H1 (cell line): ENCODE data around the gene ARHGAP8. TPM values are rescaled to one million over a fixed set of nuclear protein-coding genes. Genes with fewer than 3 reads are reported as not detected.

Experiments used
- CTCF ChIA-PET: fragments of 300-600 bp; sonication (Branson Sonifier 250); formaldehyde crosslinking; loops from one replicate; lab custom pipeline; 2021; ENCODE audit not compliant: partially characterized antibody; lab: Charles Lee
- POLR2A ChIA-PET: fragments of 300-600 bp; sonication (Branson Sonifier 250); formaldehyde crosslinking; loops from one replicate; lab custom pipeline; 2021; ENCODE audit warnings: inconsistent platforms; ENCODE audit not compliant: partially characterized antibody; lab: Charles Lee
- DNase-seq, 2 experiments: peaks; one replicate each; pipeline versions ENCODE4 v3.0.0 to v3.0.0-alpha.2; 2010 to 2022; ENCODE audit warnings: low spot score in 2 of 2, low read depth in 1 of 2, mixed read lengths in 1 of 2
- FAIRE-seq: peaks from 2 replicates; lab custom pipeline; 2011; peaks lifted over from hg19 to GRCh38; lab: Jason Lieb, UNC
- H2AFZ ChIP-seq: 2 replicates; pipeline ENCODE4 v1.8.1; 2012; ENCODE audit warnings: low read length, inconsistent platforms
- H2AK5ac ChIP-seq: 2 replicates; pipeline ENCODE4 v1.6.1; 2013; ENCODE audit warnings: low read depth, low read length
- H2BK120ac ChIP-seq: replicated peaks from 2 replicates; pipeline ENCODE3; 2013; ENCODE audit warnings: low read depth, low read length, inconsistent platforms
- H2BK12ac ChIP-seq: 2 replicates; pipeline ENCODE4 v1.6.1; 2013; ENCODE audit warnings: low read depth, low read length
- H2BK15ac ChIP-seq: 2 replicates; pipeline ENCODE4 v1.6.1; 2013; ENCODE audit warnings: low read length
- H2BK20ac ChIP-seq: 2 replicates; pipeline ENCODE4 v1.6.1; 2013; ENCODE audit warnings: low read length
- H2BK5ac ChIP-seq: 2 replicates; pipeline ENCODE4 v1.6.1; 2013; ENCODE audit warnings: low read depth, low read length
- H3K14ac ChIP-seq: 2 replicates; pipeline ENCODE4 v1.6.1; 2013; ENCODE audit warnings: inconsistent platforms; ENCODE audit not compliant: insufficient read length
- H3K18ac ChIP-seq: 2 replicates; pipeline ENCODE4 v1.6.1; 2013; ENCODE audit warnings: low read length; ENCODE audit errors: extremely low read depth
- H3K23ac ChIP-seq: 2 replicates; pipeline ENCODE4 v1.6.1; 2013; ENCODE audit warnings: inconsistent platforms; ENCODE audit not compliant: insufficient read length
- H3K23me2 ChIP-seq: 2 replicates; pipeline ENCODE4 v1.6.1; 2013; ENCODE audit warnings: low read depth, low read length
- H3K27ac ChIP-seq: 2 replicates; pipeline ENCODE4 v1.6.1; 2011; ENCODE audit warnings: low read depth, low read length, inconsistent platforms
- H3K27me3 ChIP-seq, 4 experiments: replicated peaks in 1 of 4; 1 replicate in 1 of 4; 2 replicates in 3 of 4; pipeline versions ENCODE4 v1.6.1 to v1.8.1; 2011 to 2013; ENCODE audit warnings: low read length in 3 of 4, mild to moderate bottlenecking in 3 of 4, inconsistent platforms in 2 of 4, mixed read lengths in 2 of 4, moderate library complexity in 1 of 4; ENCODE audit not compliant: control insufficient read depth in 3 of 4, insufficient read depth in 3 of 4; ENCODE audit errors: extremely low read depth in 1 of 4
- H3K36me3 ChIP-seq, 4 experiments: 2 replicates each; pipeline versions ENCODE4 v1.6.1 to v1.8.1; 2011 to 2013; ENCODE audit warnings: mild to moderate bottlenecking in 4 of 4, low read length in 3 of 4, moderate library complexity in 2 of 4, control low read depth in 1 of 4, inconsistent platforms in 1 of 4; ENCODE audit not compliant: insufficient read depth in 4 of 4, control insufficient read depth in 2 of 4
- H3K4ac ChIP-seq: replicated peaks from 2 replicates; pipeline ENCODE3; 2013; ENCODE audit warnings: low read length, low read depth, mixed read lengths, inconsistent platforms; ENCODE audit not compliant: insufficient read length
- H3K4me1 ChIP-seq, 4 experiments: replicated peaks in 1 of 4; 1 replicate in 1 of 4; 2 replicates in 3 of 4; pipeline versions ENCODE4 v1.6.1 to v1.8.1; 2011 to 2013; ENCODE audit warnings: low read length in 3 of 4, inconsistent platforms in 2 of 4, mixed read lengths in 1 of 4; ENCODE audit not compliant: insufficient read depth in 4 of 4, control insufficient read depth in 3 of 4
- H3K4me2 ChIP-seq, 2 experiments: 2 replicates each; pipeline versions ENCODE4 v1.6.1 to v1.8.1; 2011 to 2013; ENCODE audit warnings: low read depth in 2 of 2, low read length in 2 of 2, control low read depth in 1 of 2, inconsistent platforms in 1 of 2, mild to moderate bottlenecking in 1 of 2; ENCODE audit not compliant: insufficient read depth in 1 of 2
- H3K4me3 ChIP-seq, 4 experiments: fragments of 200-600, 300-600 bp in 1 of 4; sonication (generic), shearing (Covaris generic), sonication (Bioruptor Twin) in 1 of 4; 2 replicates each; pipeline versions ENCODE4 v1.5.1 to v1.8.1; 2011 to 2016; ENCODE audit warnings: low read length in 4 of 4, low read depth in 3 of 4, control low read depth in 2 of 4, inconsistent platforms in 2 of 4, mild to moderate bottlenecking in 2 of 4, mixed read lengths in 1 of 4, moderate library complexity in 1 of 4; ENCODE audit not compliant: insufficient read depth in 2 of 4; ENCODE audit errors: extremely low read depth in 1 of 4
- H3K56ac ChIP-seq: replicated peaks from 2 replicates; pipeline ENCODE3; 2013; ENCODE audit warnings: low read depth, mild to moderate bottlenecking, mixed read lengths, low read length, inconsistent platforms; ENCODE audit not compliant: insufficient read length
- H3K79me1 ChIP-seq: 2 replicates; pipeline ENCODE4 v1.6.1; 2013; ENCODE audit warnings: low read depth, low read length, control low read depth
- H3K79me2 ChIP-seq, 2 experiments: 2 replicates each; pipeline versions ENCODE4 v1.6.1 to v1.8.1; 2012 to 2013; ENCODE audit warnings: low read length in 2 of 2, mild to moderate bottlenecking in 2 of 2, inconsistent platforms in 1 of 2; ENCODE audit not compliant: insufficient read depth in 2 of 2, control insufficient read depth in 1 of 2
- H3K9ac ChIP-seq, 4 experiments: replicated peaks in 1 of 4; 1 replicate in 1 of 4; 2 replicates in 3 of 4; pipeline versions ENCODE4 v1.6.1 to v1.8.1; 2011 to 2013; ENCODE audit warnings: low read depth in 3 of 4, low read length in 3 of 4, control low read depth in 2 of 4, mild to moderate bottlenecking in 2 of 4, moderate library complexity in 2 of 4, inconsistent platforms in 1 of 4; ENCODE audit errors: extremely low read depth in 1 of 4
- H3K9me3 ChIP-seq, 2 experiments: 2 replicates each; pipeline versions ENCODE4 v1.6.1 to v1.8.1; 2012 to 2013; ENCODE audit warnings: mild to moderate bottlenecking in 2 of 2, moderate library complexity in 2 of 2, control low read depth in 1 of 2, inconsistent platforms in 1 of 2, low read depth in 1 of 2, low read length in 1 of 2, mixed read lengths in 1 of 2; ENCODE audit not compliant: insufficient read depth in 2 of 2
- H4K20me1 ChIP-seq, 2 experiments: replicated peaks in 1 of 2; 2 replicates each; pipeline versions ENCODE3 to v1.8.1; 2011 to 2013; ENCODE audit warnings: inconsistent platforms in 2 of 2, low read length in 2 of 2, mild to moderate bottlenecking in 1 of 2; ENCODE audit not compliant: insufficient read depth in 2 of 2, control insufficient read depth in 1 of 2
- H4K5ac ChIP-seq: 2 replicates; pipeline ENCODE4 v1.6.1; 2013; ENCODE audit warnings: low read length, low read depth, mixed read lengths, inconsistent platforms; ENCODE audit not compliant: insufficient read length
- H4K8ac ChIP-seq: 2 replicates; pipeline ENCODE4 v1.8.0; 2013; ENCODE audit warnings: mild to moderate bottlenecking, moderate library complexity, low read length, inconsistent platforms; ENCODE audit not compliant: insufficient read depth; ENCODE audit errors: extremely low read depth
- H4K91ac ChIP-seq: replicated peaks from 2 replicates; pipeline ENCODE3; 2013; ENCODE audit warnings: low read length, mixed read lengths, inconsistent platforms; ENCODE audit not compliant: insufficient read length
- CBX5 ChIP-seq: fragments of 300-800, 300-1000 bp; sonication (generic); IDR thresholded peaks from 2 replicates; pipeline ENCODE4 v1.7.1; 2016; ENCODE audit warnings: antibody characterized with exemption, low read length, low read depth
- CTBP2 ChIP-seq: IDR thresholded peaks from 2 replicates; pipeline ENCODE4 v1.7.0; 2011; ENCODE audit warnings: borderline replicate concordance, mild to moderate bottlenecking, moderate library complexity, mixed read lengths, low read length; ENCODE audit not compliant: insufficient read depth, insufficient read length
- PHF8 ChIP-seq: fragments of 200-600 bp; sonication (generic); conservative IDR thresholded peaks from 2 replicates; pipeline ENCODE4 v1.7.1; 2012; ENCODE audit warnings: low read depth, mild to moderate bottlenecking, inconsistent platforms, low read length, moderate library complexity
- SIRT6 ChIP-seq: IDR thresholded peaks from one replicate; pipeline ENCODE4 v1.7.1; 2012; ENCODE audit warnings: low read length, inconsistent platforms
- SUZ12 ChIP-seq: fragments of 200-600 bp; sonication (generic); IDR thresholded peaks from 2 replicates; pipeline ENCODE4 v1.6.1; 2012; ENCODE audit warnings: mild to moderate bottlenecking, inconsistent platforms, low read length, moderate library complexity, mixed read lengths
- YY1 ChIP-seq: IDR thresholded peaks from 2 replicates; pipeline ENCODE4 v1.6.1; 2011; ENCODE audit warnings: low read depth, mild to moderate bottlenecking, low read length
- WGBS, 2 experiments: shearing (Covaris generic) in 1 of 2; methylation state at CpG; one replicate each; pipeline versions ENCODE4 v1.1.6 to v1.1.7; 2013 to 2015; ENCODE audit warnings: low lambda C conversion rate in 2 of 2, mixed read lengths in 2 of 2, inconsistent platforms in 1 of 2, low coverage in 1 of 2, missing lambda C conversion rate in 1 of 2; ENCODE audit not compliant: insufficient replicate concordance in 2 of 2, insufficient coverage in 1 of 2, insufficient read length in 1 of 2; ENCODE audit errors: extremely low coverage in 1 of 2, missing lambda C conversion rate in 1 of 2; 5-methylcytosine and 5-hydroxymethylcytosine counted together
- polyA plus RNA-seq, 7 experiments: library from polyadenylated mRNA; depleted of rRNA in 3 of 7; stranded (reverse) in 5 of 7; unstranded in 2 of 7; fragments of >200 nt in 5 of 7; fragments of 200-250 nt in 2 of 7; gene quantifications; 1 replicate in 5 of 7; 2 replicates in 1 of 7; 4 replicates in 1 of 7; pipeline versions ENCODE4 v1.2.1 to v1.2.3, GENCODE V29; 2011 to 2013; ENCODE audit warnings: missing spikeins in 2 of 7, mixed read lengths in 2 of 7
- total RNA-seq: library from RNA; stranded (reverse); fragmentation: NEBNext Ultra II Directional; extraction: Animal tissue kit (Norgen Biotek cat#: 25700); gene quantifications from 2 replicates; pipeline ENCODE4 v1.2.1, GENCODE V29; 2021
- TF ChIP-seq, protein P1 (sequence below): IDR thresholded peaks from 2 replicates; pipeline ENCODE4 v1.6.1; 2011; ENCODE audit warnings: low read length, improper control_type of control experiment

ARHGAP8 gene
- total and polyA plus RNA-seq, 2 of the 8 experiments (the other 6 are each of a cell fraction or from before 2014, with no cell fraction given), result 35.6 to 47.7 TPM

DNA sequence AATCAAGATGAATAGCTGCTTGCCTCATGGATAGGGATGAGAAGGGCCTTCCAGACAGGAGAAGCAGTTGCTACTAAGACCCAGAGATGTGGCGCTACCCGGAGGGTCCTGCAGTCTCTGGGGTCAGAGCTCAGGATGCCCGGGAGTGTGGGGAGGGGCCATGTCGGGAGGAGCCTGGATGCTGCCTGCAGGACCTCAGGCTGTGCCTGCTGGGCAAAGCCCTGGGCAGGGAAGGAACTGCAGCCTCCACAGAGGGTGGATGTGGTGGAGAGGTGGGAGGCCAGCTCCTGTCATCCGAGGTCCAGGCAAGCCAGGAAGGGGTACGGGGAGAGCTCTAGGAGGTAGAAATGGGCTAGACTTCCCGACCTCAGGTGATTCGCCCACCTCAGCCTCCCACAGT, 39.4 kb upstream of the ARHGAP8 start:
- Histone ChIP-seq H3K14ac (no peak overlapping the region), H3K9me3 (no peaks in the 10 kb centered on the region), H2BK15ac (no peak overlapping the region), H3K4me1 (peaks cover 0 to 4% (median 0%) of the 10 kb centered on the region in 4 experiments; a peak in 2 of 7 replicates), H3K23me2 (no peaks in the 10 kb centered on the region), H3K79me1 (no peaks in the 10 kb centered on the region), H3K18ac (no peak overlapping the region), H3K56ac (no peak overlapping the region), H2BK12ac (no peak overlapping the region), H4K8ac (no peak overlapping the region), H3K4me3 (no peak overlapping the region), H3K36me3 (no peaks in the 10 kb centered on the region), H3K4ac (no peak overlapping the region), H2BK120ac (no peak overlapping the region), H2AFZ (no peak overlapping the region), H3K4me2 (no peak overlapping the region), H2AK5ac (no peak overlapping the region), H3K27me3 (no peaks in the 10 kb centered on the region), H3K23ac (no peak overlapping the region), H3K9ac (no peak overlapping the region), H4K91ac (no peak overlapping the region), H3K79me2 (no peaks in the 10 kb centered on the region), H3K27ac (no peak overlapping the region), H2BK5ac (no peak overlapping the region; the same call in 1 of the 2 replicates), H2BK20ac (no peak overlapping the region), H4K20me1 (peaks cover 2% of the 10 kb centered on the region in 2 experiments), H4K5ac (no peak overlapping the region)
- FAIRE-seq (no peak), DNase-seq (no peak)
- ChIA-PET CTCF (interaction anchor here (0.6 to 2.7 kb wide), 6 partner anchors 8 to 50 kb away, joined by 3 to 7 read pairs (median 4); no protein-coding TSS in a partner anchor), POLR2A (interaction anchor here (1.1 kb wide), 1 partner anchor 8 kb away, joined by 3 read pairs; no protein-coding TSS in a partner anchor)
- 89% methylated on average over 7 of the region's 8 CpGs; no CpG with 5 or more reads in 1 of the 2 experiments for WGBS, 2 experiments
- TF ChIP-seq SUZ12, result no peak
- no peak for TF ChIP-seq CTBP2
- TF ChIP-seq YY1, result no peak
- TF ChIP-seq CBX5, result no peak
- TF ChIP-seq SIRT6, result no peak
- TF ChIP-seq PHF8, result no peak
- TF ChIP-seq, protein P1, sequence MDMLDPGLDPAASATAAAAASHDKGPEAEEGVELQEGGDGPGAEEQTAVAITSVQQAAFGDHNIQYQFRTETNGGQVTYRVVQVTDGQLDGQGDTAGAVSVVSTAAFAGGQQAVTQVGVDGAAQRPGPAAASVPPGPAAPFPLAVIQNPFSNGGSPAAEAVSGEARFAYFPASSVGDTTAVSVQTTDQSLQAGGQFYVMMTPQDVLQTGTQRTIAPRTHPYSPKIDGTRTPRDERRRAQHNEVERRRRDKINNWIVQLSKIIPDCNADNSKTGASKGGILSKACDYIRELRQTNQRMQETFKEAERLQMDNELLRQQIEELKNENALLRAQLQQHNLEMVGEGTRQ, result no peak
